ENCODE measurements around the gene RER1.

RER1 gene

GRCh38 chr1:2403273-2403672 is 11.6 kb downstream of the RER1 start:
- no peak overlapping the region for H2AFZ ChIP-seq (ENCODE audit: low read length)
- no peak overlapping the region for H3K27ac ChIP-seq (ENCODE audit: low read length)
- no peaks in the 10 kb centered on the region for H3K36me3 ChIP-seq (replicated peaks; ENCODE audit: insufficient read depth, low read length)
- TF ChIP-seq EZH2 (optimal IDR thresholded peaks at IDR 0.05; ENCODE audit: low read depth, low read length) (no peak), CTCF (IDR thresholded peaks at IDR 0.05; ENCODE audit: low read length) (no peak), EZH2phosphoT487 (IDR thresholded peaks at IDR 0.05; ENCODE audit: low read length) (no peak)
- H3K79me2 ChIP-seq (ENCODE audit: low read length), result no peaks in the 10 kb centered on the region
- no peak overlapping the region for H3K9ac ChIP-seq (ENCODE audit: low read length)
- no peak overlapping the region for H3K4me3 ChIP-seq (ENCODE audit: low read length)
- H4K20me1 ChIP-seq (ENCODE audit: insufficient read depth, low read length), result no peaks in the 10 kb centered on the region
- H3F3A ChIP-seq (ENCODE audit: insufficient read depth, low read length), result peaks cover 7% of the 10 kb centered on the region; the same call in 1 of the 2 replicates
- H3K9me2 ChIP-seq (replicated peaks; ENCODE audit: insufficient read depth, low read length), result no peaks in the 10 kb centered on the region
- H3K9me3 ChIP-seq (replicated peaks; ENCODE audit: insufficient read depth, low read length), result no peaks in the 10 kb centered on the region
- H3K4me2 ChIP-seq (ENCODE audit: low read depth, low read length), result no peak overlapping the region
- DNase-seq, result no peak
- no peaks in the 10 kb centered on the region for H3K4me1 ChIP-seq (ENCODE audit: low read length)
- no peaks in the 10 kb centered on the region for H3K27me3 ChIP-seq (replicated peaks; ENCODE audit: insufficient read depth, low read length)

GRCh38 chr1:2404142-2404889 is 12.7 kb downstream of the RER1 start:
- TF ChIP-seq CTCF (IDR thresholded peaks at IDR 0.05; ENCODE audit: low read length) (no peak), EZH2 (optimal IDR thresholded peaks at IDR 0.05; ENCODE audit: low read depth, low read length) (no peak), EZH2phosphoT487 (IDR thresholded peaks at IDR 0.05; ENCODE audit: low read length) (no peak)
- no peaks in the 10 kb centered on the region for H3K9me2 ChIP-seq (replicated peaks; ENCODE audit: insufficient read depth, low read length)
- H3K79me2 ChIP-seq (ENCODE audit: low read length), result no peaks in the 10 kb centered on the region
- DNase-seq, result no peak
- H3F3A ChIP-seq (ENCODE audit: insufficient read depth, low read length), result peaks cover 7% of the 10 kb centered on the region; the same call in 1 of the 2 replicates
- H3K4me1 ChIP-seq (ENCODE audit: low read length), result no peaks in the 10 kb centered on the region
- H3K9me3 ChIP-seq (replicated peaks; ENCODE audit: insufficient read depth, low read length), result no peaks in the 10 kb centered on the region
- H3K27me3 ChIP-seq (replicated peaks; ENCODE audit: insufficient read depth, low read length), result no peaks in the 10 kb centered on the region
- no peaks in the 10 kb centered on the region for H3K36me3 ChIP-seq (replicated peaks; ENCODE audit: insufficient read depth, low read length)
- no peak overlapping the region for H3K9ac ChIP-seq (ENCODE audit: low read length)
- H3K4me2 ChIP-seq (ENCODE audit: low read depth, low read length), result no peak overlapping the region
- no peak overlapping the region for H3K27ac ChIP-seq (ENCODE audit: low read length)
- no peak overlapping the region for H2AFZ ChIP-seq (ENCODE audit: low read length)
- no peak overlapping the region for H3K4me3 ChIP-seq (ENCODE audit: low read length)
- no peaks in the 10 kb centered on the region for H4K20me1 ChIP-seq (ENCODE audit: insufficient read depth, low read length)

- Histone ChIP-seq H3K4me2 (ENCODE audit: low read depth, low read length) (no peak overlapping the region), H3K4me3 (ENCODE audit: low read length) (no peak overlapping the region), H3K36me3 (replicated peaks; ENCODE audit: insufficient read depth, low read length) (no peaks in the 10 kb centered on the region), H3K9ac (ENCODE audit: low read length) (no peak overlapping the region), H3K27me3 (replicated peaks; ENCODE audit: insufficient read depth, low read length) (no peaks in the 10 kb centered on the region), H4K20me1 (ENCODE audit: insufficient read depth, low read length) (no peaks in the 10 kb centered on the region), H3K4me1 (ENCODE audit: low read length) (no peaks in the 10 kb centered on the region), H3K9me3 (replicated peaks; ENCODE audit: insufficient read depth, low read length) (no peaks in the 10 kb centered on the region), H3K27ac (ENCODE audit: low read length) (no peak overlapping the region), H2AFZ (ENCODE audit: low read length) (no peak overlapping the region), H3K9me2 (replicated peaks; ENCODE audit: insufficient read depth, low read length) (no peaks in the 10 kb centered on the region), H3F3A (ENCODE audit: insufficient read depth, low read length) (peaks cover 7% of the 10 kb centered on the region; the same call in 1 of the 2 replicates), H3K79me2 (ENCODE audit: low read length) (no peaks in the 10 kb centered on the region)
- TF ChIP-seq EZH2phosphoT487 (IDR thresholded peaks at IDR 0.05; ENCODE audit: low read length) (no peak), CTCF (IDR thresholded peaks at IDR 0.05; ENCODE audit: low read length) (no peak), EZH2 (optimal IDR thresholded peaks at IDR 0.05; ENCODE audit: low read depth, low read length) (no peak)
- no peak for DNase-seq
These were observed 13.4 kb downstream of the RER1 start for GRCh38 chr1:2404890-2405511.
